Nasal cavity respiratory epithelium epithelial cell of viscerocranial mucosa (primary cell): ENCODE data around the gene DNHD1. TPM values are rescaled to one million over a fixed set of nuclear protein-coding genes. Genes with fewer than 3 reads are reported as not detected.

Experiments
- total RNA-seq: library from RNA; depleted of rRNA; stranded (reverse); fragments of >200 nt; gene quantifications from 2 replicates; pipeline ENCODE4 v1.2.3, GENCODE V29; 2014

The DNHD1 gene
- total RNA-seq: 4.4 and 7.3 TPM in 2 replicates

GRCh38 chr11:6497069-6497839, at the start of gene DNHD1:
TSS of gene DNHD1 (plus strand) at chr11:6497280. CDS start at chr11:6498216, 936 bp downstream.

GRCh38 chr11:6473451-6474412, 23.3 kb upstream of the DNHD1 start, which contains the start of gene TRIM3:
TSS of gene TRIM3 (minus strand) at chr11:6473941. CDS start at chr11:6465695, 8,246 bp downstream.

GRCh38 chr11:6481012-6481923, 15.8 kb upstream of the DNHD1 start, which contains the start of the genes ARFIP2 and TIMM10B:
TSS of gene ARFIP2 (minus strand) at chr11:6481331. CDS start at chr11:6480421, 910 bp downstream.
TSS of gene TIMM10B (plus strand) at chr11:6481501. CDS start at chr11:6481517, 16 bp downstream.

GRCh38 chr11:6603287-6604080, 106.4 kb downstream of the DNHD1 start, which contains the start of the genes ILK and RRP8:
TSS of gene ILK (plus strand) at chr11:6603774. CDS start at chr11:6604272, 498 bp downstream.
TSS of gene RRP8 (minus strand) at chr11:6603616. CDS start at chr11:6603502, 114 bp downstream.

GRCh38 chr11:6612213-6613041, 115.3 kb downstream of the DNHD1 start, which contains the start of gene TAF10:
TSS of gene TAF10 (minus strand) at chr11:6612216. CDS start at chr11:6612189, 27 bp downstream.

GRCh38 chr11:6619004-6619745, 122.1 kb downstream of the DNHD1 start, which contains the start of gene TPP1:
TSS of gene TPP1 (minus strand) at chr11:6619422. CDS start at chr11:6619400, 22 bp downstream.

Other genes with a start within 250 kb of the DNHD1 start
- not detected in 2 replicates for gene CCKBR, start 237.4 kb upstream of the DNHD1 start, total RNA-seq
- gene CAVIN3, start 176.8 kb upstream of the DNHD1 start, total RNA-seq: 7.0 and 18.5 TPM in 2 replicates
- gene SMPD1, start 106.8 kb upstream of the DNHD1 start, total RNA-seq: 2.7 and 4.9 TPM in 2 replicates
- 0.34 and 2.2 TPM in 2 replicates for gene APBB1, start 78.2 kb upstream of the DNHD1 start, total RNA-seq
- 0.34 and 1.00 TPM in 2 replicates for gene HPX, start 56.3 kb upstream of the DNHD1 start, total RNA-seq
- gene TRIM3, start 23.3 kb upstream of the DNHD1 start, total RNA-seq: 10.6 and 21.4 TPM in 2 replicates
- 46.9 and 50.9 TPM in 2 replicates for gene ARFIP2, start 15.9 kb upstream of the DNHD1 start, total RNA-seq
- 44.8 and 51.8 TPM in 2 replicates for gene TIMM10B, start 15.8 kb upstream of the DNHD1 start, total RNA-seq
- 14.7 and 18.0 TPM in 2 replicates for gene RRP8, start 106.3 kb downstream of the DNHD1 start, total RNA-seq
- gene ILK, start 106.5 kb downstream of the DNHD1 start, total RNA-seq: 42.7 and 77.8 TPM in 2 replicates
- 27.2 and 39.6 TPM in 2 replicates for gene TAF10, start 114.9 kb downstream of the DNHD1 start, total RNA-seq
- gene TPP1, start 122.1 kb downstream of the DNHD1 start, total RNA-seq: 46.5 and 172 TPM in 2 replicates
- under 0.01 and 0.21 TPM in 2 replicates for gene DCHS1, start 158.5 kb downstream of the DNHD1 start, total RNA-seq
- gene MRPL17, start 186.1 kb downstream of the DNHD1 start, total RNA-seq: 25.1 and 52.3 TPM in 2 replicates